GM12878 (cell line): Measurements from ENCODE around the gene UNC13D. TPM values are rescaled to one million over a fixed set of nuclear protein-coding genes. Genes with fewer than 3 reads are reported as not detected.

Experiments
- ATAC-seq: fragments of 200-7000 bp; cut with Tn5 transposase; 3 replicates; pipeline ENCODE4 v1.9.1; 2020; ENCODE audit warnings: mild to moderate bottlenecking, moderate library complexity
- BruUV-seq: library from RNA; stranded (reverse); fragments of 400-500 nt; replicated peaks from 2 replicates; lab custom pipeline; 2021; lab: Mats Ljungman, UMichigan
- CTCF ChIA-PET: fragments of 300-600 bp; sonication (Branson Sonifier 250); formaldehyde crosslinking; extraction: SDS; loops from one replicate; lab custom pipeline; 2021; ENCODE audit warnings: inconsistent platforms; lab: Yijun Ruan, JAX
- POLR2A ChIA-PET: fragments of 350-600 bp; formaldehyde crosslinking; extraction: SDS; loops from one replicate; lab custom pipeline; 2021; ENCODE audit warnings: inconsistent platforms; lab: Charles Lee
- RAD21 ChIA-PET: fragments of 300-600 bp; sonication (Branson Sonifier 250); formaldehyde crosslinking; loops from one replicate; lab custom pipeline; 2023; ENCODE audit warnings: antibody characterized with exemption; ENCODE audit not compliant: unreplicated experiment; lab: Charles Lee
- SMC1A ChIA-PET: fragments of 300-600 bp; sonication (Branson Sonifier 250); formaldehyde crosslinking; loops from one replicate; lab custom pipeline; 2023; ENCODE audit not compliant: unreplicated experiment, uncharacterized antibody; lab: Charles Lee
- DNase-seq: peaks from one replicate; pipeline ENCODE4 v3.0.0-alpha.2; 2011; ENCODE audit warnings: low read depth, low spot score
- FAIRE-seq: peaks from 3 replicates; lab custom pipeline; 2011; peaks lifted over from hg19 to GRCh38; lab: Jason Lieb, UNC
- H2AFZ ChIP-seq: 2 replicates; pipeline ENCODE4 v1.6.0; 2011; ENCODE audit warnings: low read depth, low read length, control low read depth; ENCODE audit not compliant: control insufficient read depth
- H3K27ac ChIP-seq: 2 replicates; pipeline ENCODE4 v1.5.1; 2011; ENCODE audit warnings: control low read depth; ENCODE audit not compliant: control insufficient read depth, insufficient read depth
- H3K27me3 ChIP-seq, 2 experiments: replicated peaks in 1 of 2; 2 replicates each; pipeline versions ENCODE4 v1.6.0 to v1.6.1; 2011; ENCODE audit warnings: low read length in 1 of 2; ENCODE audit not compliant: control insufficient read depth in 2 of 2, insufficient read depth in 2 of 2
- H3K36me3 ChIP-seq, 2 experiments: 2 replicates each; pipeline ENCODE4 v1.5.1; 2011; ENCODE audit warnings: low read length in 1 of 2; ENCODE audit not compliant: control insufficient read depth in 2 of 2, insufficient read depth in 2 of 2
- H3K4me1 ChIP-seq: 2 replicates; pipeline ENCODE4 v1.6.1; 2011; ENCODE audit warnings: mild to moderate bottlenecking, low read length, moderate library complexity, mixed read lengths; ENCODE audit not compliant: control insufficient read depth, insufficient read depth
- H3K4me2 ChIP-seq: 2 replicates; pipeline ENCODE4 v1.6.0; 2011; ENCODE audit warnings: control low read depth; ENCODE audit not compliant: control insufficient read depth, insufficient read depth
- H3K4me3 ChIP-seq: fragments of 200-600 bp; sonication (generic); 2 replicates; pipeline ENCODE4 v1.5.1; 2016
- H3K79me2 ChIP-seq: 2 replicates; pipeline ENCODE4 v1.6.0; 2011; ENCODE audit warnings: low read length; ENCODE audit not compliant: control insufficient read depth, insufficient read depth
- H3K9ac ChIP-seq: 2 replicates; pipeline ENCODE4 v1.8.0; 2011; ENCODE audit warnings: low read length, control low read depth, mixed read lengths; ENCODE audit not compliant: control insufficient read depth, insufficient read depth
- H3K9me3 ChIP-seq: replicated peaks from 3 replicates; pipeline ENCODE4 v1.5.1; 2011; ENCODE audit warnings: mild to moderate bottlenecking, low read length; ENCODE audit not compliant: control insufficient read depth, insufficient read depth
- H4K20me1 ChIP-seq: 2 replicates; pipeline ENCODE4 v1.6.0; 2011; ENCODE audit not compliant: control insufficient read depth, insufficient read depth
- CBX3 ChIP-seq: fragments of 200-600 bp; sonication (generic); IDR thresholded peaks from 2 replicates; pipeline ENCODE4 v1.6.1; 2016; ENCODE audit warnings: low read depth, borderline replicate concordance
- CHD2 ChIP-seq: IDR thresholded peaks from 2 replicates; pipeline ENCODE4 v1.6.1; 2011; ENCODE audit warnings: low read depth, low read length, improper control_type of control experiment, borderline replicate concordance
- MTA3 ChIP-seq: IDR thresholded peaks from 2 replicates; pipeline ENCODE4 v1.6.1; 2012; ENCODE audit warnings: low read length, inconsistent platforms, borderline replicate concordance
- NBN ChIP-seq: fragments of 450-650 bp; IDR thresholded peaks from 2 replicates; pipeline ENCODE4 v1.6.1; 2016
- PAX5 ChIP-seq: IDR thresholded peaks from 2 replicates; pipeline ENCODE4 v1.6.1; 2011; ENCODE audit warnings: low read depth, low read length, borderline replicate concordance
- POLR2AphosphoS2 ChIP-seq: IDR thresholded peaks from 2 replicates; pipeline ENCODE4 v1.6.1; 2011; ENCODE audit warnings: low read depth, mild to moderate bottlenecking, low read length, improper control_type of control experiment, moderate library complexity
- RB1 ChIP-seq: fragments of 450-650 bp; formaldehyde crosslinking; IDR thresholded peaks from 2 replicates; pipeline ENCODE4 v1.6.1; 2017; ENCODE audit warnings: mild to moderate bottlenecking, borderline replicate concordance
- RUNX3 ChIP-seq: IDR thresholded peaks from 2 replicates; pipeline ENCODE4 v1.6.1; 2012; ENCODE audit warnings: low read length, inconsistent platforms
- SUZ12 ChIP-seq: fragments of 200-600 bp; sonication (generic); IDR thresholded peaks from one replicate; pipeline ENCODE4 v1.6.1; 2018; ENCODE audit warnings: antibody characterized with exemption, mild to moderate bottlenecking; ENCODE audit not compliant: unreplicated experiment
- TCF7 ChIP-seq: IDR thresholded peaks from 2 replicates; pipeline ENCODE4 v1.6.1; 2014; ENCODE audit warnings: antibody characterized with exemption, borderline replicate concordance
- ZZZ3 ChIP-seq: IDR thresholded peaks from 2 replicates; pipeline ENCODE4 v1.6.1; 2011; ENCODE audit warnings: low read depth; ENCODE audit not compliant: control insufficient read depth, insufficient read length
- WGBS: methylation state at CpG from one replicate; pipeline ENCODE4 v1.1.6; 2016; ENCODE audit warnings: low lambda C conversion rate; ENCODE audit not compliant: insufficient replicate concordance, insufficient coverage; ENCODE audit errors: missing lambda C conversion rate; 5-methylcytosine and 5-hydroxymethylcytosine counted together
- in situ Hi-C: fragments of 300-500 bp; cut with MboI; formaldehyde crosslinking; loops from 9 replicates; pipeline ENCODE4 v1.14.3; 2018; ENCODE audit warnings: mixed read lengths
- intact Hi-C: fragments of 100-400 bp; cut with micrococcal nuclease; formaldehyde crosslinking; loops from one replicate; pipeline ENCODE4 v1.14.2; 2022; ENCODE audit not compliant: unreplicated experiment
- polyA plus RNA-seq, 11 experiments: library from polyadenylated mRNA; depleted of rRNA in 4 of 11; unstranded in 6 of 11; stranded (reverse) in 5 of 11; fragments of >200 nt; fragmentation: Nextera tagmentation in 4 of 11; fragmentation: Illumina TruSeq in 1 of 11; extraction: Ambion mirVana in 4 of 11; extraction: Trizol in 1 of 11; gene quantifications; 1 replicate in 1 of 11; 2 replicates in 10 of 11; pipeline versions ENCODE4 v1.2.1 to v1.2.3, GENCODE V29; 2011 to 2016; ENCODE audit warnings: inconsistent platforms in 2 of 11, missing spikeins in 2 of 11, low read depth in 1 of 11
- total RNA-seq, 4 experiments: library from RNA; depleted of rRNA in 3 of 4; stranded (reverse); fragments of >200 nt in 3 of 4; fragmentation: Illumina TruSeq in 1 of 4; extraction: Trizol in 1 of 4; gene quantifications; 2 replicates each; pipeline versions ENCODE4 v1.2.1 to v1.2.3, GENCODE V29; 2013 to 2021
- TF ChIP-seq, protein P1 (sequence below): fragments of 450-650 bp; IDR thresholded peaks from 2 replicates; pipeline ENCODE4 v1.6.1; 2018; ENCODE audit warnings: borderline replicate concordance, mild to moderate bottlenecking; ENCODE audit not compliant: partially characterized antibody
- TF ChIP-seq, protein P2 (sequence below): fragments of 450-650 bp; IDR thresholded peaks from 2 replicates; pipeline ENCODE4 v1.6.1; 2017; ENCODE audit warnings: borderline replicate concordance
- TF ChIP-seq, protein P3 (sequence below): fragments of 450-650 bp; IDR thresholded peaks from 2 replicates; pipeline ENCODE4 v1.6.1; 2016; ENCODE audit warnings: mild to moderate bottlenecking
- TF ChIP-seq, protein P4 (sequence below): IDR thresholded peaks from 2 replicates; pipeline ENCODE4 v1.6.1; 2011; ENCODE audit warnings: borderline replicate concordance, low read depth, mild to moderate bottlenecking, moderate library complexity, mixed read lengths, low read length; ENCODE audit not compliant: insufficient read depth; ENCODE audit errors: extremely low read length
- TF ChIP-seq, protein P5 (sequence below): IDR thresholded peaks from 2 replicates; pipeline ENCODE4 v1.6.1; 2012; ENCODE audit warnings: low read depth, low read length, improper control_type of control experiment

Gene UNC13D
- total and polyA plus RNA-seq, 10 of the 15 experiments (the other 5 are each of a cell fraction or from before 2014, with no cell fraction given): 0.32 to 63.9 (median 25.2) TPM

DNA sequence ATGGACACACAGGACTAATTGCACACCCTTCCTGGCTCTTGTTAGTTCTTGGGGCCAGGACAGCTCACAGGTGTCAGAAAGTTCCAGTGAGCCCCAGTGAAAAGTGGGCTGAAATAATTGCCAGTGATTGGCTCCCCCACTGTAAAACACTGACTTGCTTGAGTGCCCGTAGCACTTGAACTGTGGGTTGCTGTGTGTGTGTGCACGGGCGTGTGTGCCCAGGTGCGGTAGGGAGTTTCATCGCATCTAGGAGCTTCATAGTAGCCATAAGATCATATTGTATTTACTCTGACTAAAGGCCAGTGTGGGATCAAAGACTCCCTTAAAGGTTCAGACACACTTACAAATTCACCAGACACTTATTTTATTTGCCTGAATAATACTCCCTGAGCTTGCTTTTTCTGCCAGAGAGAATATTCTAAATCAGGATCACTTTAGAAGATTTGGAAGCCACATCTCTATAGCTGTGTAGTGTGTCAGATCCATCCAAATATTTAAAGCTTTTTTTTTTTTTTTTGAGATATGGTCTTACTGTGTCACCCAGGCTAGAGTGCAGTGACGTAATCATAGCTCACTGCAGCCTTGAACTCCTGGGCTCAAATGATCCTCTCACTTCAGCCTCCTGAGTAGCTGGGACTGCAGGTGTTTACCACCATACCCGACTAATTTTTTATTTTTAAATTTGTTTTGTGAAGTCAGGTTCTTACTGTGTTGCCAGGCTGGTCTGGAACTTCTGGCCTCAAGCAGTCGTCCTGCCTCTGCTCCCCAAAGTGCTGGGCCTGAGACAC, 48.2 kb downstream of the UNC13D start:
- H3K27ac ChIP-seq: no peak overlapping the region
- no peak overlapping the region for H3K4me3 ChIP-seq
- no peak overlapping the region for H2AFZ ChIP-seq
- DNase-seq: no peak
- 82% methylated on average over 8 of the region's 8 CpGs for WGBS
- intact Hi-C loops: no loop called here
- SMC1A ChIA-PET: interaction anchor here (1.0 to 3.2 kb wide), 3 partner anchors 9 to 32 kb away, joined by 3 to 9 read pairs (median 7); no protein-coding TSS in a partner anchor
- peaks cover 14% of the 10 kb centered on the region for H3K79me2 ChIP-seq
- in situ Hi-C loops: no loop called here
- no peak for ATAC-seq
- POLR2A ChIA-PET: interaction anchor here (0.5 to 2.4 kb wide), 11 partner anchors 10 to 929 kb away, joined by 3 to 17 read pairs (median 4); partner anchors contain the start of gene WBP2
- no peak overlapping the region for H3K9ac ChIP-seq
- H3K4me2 ChIP-seq: no peak overlapping the region
- CTCF ChIA-PET: interaction anchor here (0.7 to 3.2 kb wide), 7 partner anchors 9 to 52 kb away, joined by 3 to 12 read pairs (median 6); no protein-coding TSS in a partner anchor
- peaks cover 3 to 27% of the 10 kb centered on the region in 2 experiments for H3K36me3 ChIP-seq
- FAIRE-seq: no peak
- no TSS peak for BruUV-seq
- no peaks in the 10 kb centered on the region for H3K27me3 ChIP-seq
- no peaks in the 10 kb centered on the region for H3K4me1 ChIP-seq
- RAD21 ChIA-PET: interaction anchor here (0.6 to 1.5 kb wide), 3 partner anchors 11 to 32 kb away, joined by 3 to 4 read pairs (median 3); partner anchors contain the start of gene GALK1
- H3K9me3 ChIP-seq: no peaks in the 10 kb centered on the region
- no peaks in the 10 kb centered on the region for H4K20me1 ChIP-seq
- TF ChIP-seq TCF7: no peak
- TF ChIP-seq POLR2AphosphoS2: no peak
- TF ChIP-seq, protein P1, sequence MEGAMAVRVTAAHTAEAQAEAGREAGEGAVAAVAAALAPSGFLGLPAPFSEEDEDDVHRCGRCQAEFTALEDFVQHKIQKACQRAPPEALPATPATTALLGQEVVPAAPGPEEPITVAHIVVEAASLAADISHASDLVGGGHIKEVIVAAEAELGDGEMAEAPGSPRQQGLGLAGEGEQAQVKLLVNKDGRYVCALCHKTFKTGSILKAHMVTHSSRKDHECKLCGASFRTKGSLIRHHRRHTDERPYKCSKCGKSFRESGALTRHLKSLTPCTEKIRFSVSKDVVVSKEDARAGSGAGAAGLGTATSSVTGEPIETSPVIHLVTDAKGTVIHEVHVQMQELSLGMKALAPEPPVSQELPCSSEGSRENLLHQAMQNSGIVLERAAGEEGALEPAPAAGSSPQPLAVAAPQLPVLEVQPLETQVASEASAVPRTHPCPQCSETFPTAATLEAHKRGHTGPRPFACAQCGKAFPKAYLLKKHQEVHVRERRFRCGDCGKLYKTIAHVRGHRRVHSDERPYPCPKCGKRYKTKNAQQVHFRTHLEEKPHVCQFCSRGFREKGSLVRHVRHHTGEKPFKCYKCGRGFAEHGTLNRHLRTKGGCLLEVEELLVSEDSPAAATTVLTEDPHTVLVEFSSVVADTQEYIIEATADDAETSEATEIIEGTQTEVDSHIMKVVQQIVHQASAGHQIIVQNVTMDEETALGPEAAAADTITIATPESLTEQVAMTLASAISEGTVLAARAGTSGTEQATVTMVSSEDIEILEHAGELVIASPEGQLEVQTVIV: no peak
- no peak for TF ChIP-seq CHD2
- TF ChIP-seq, protein P2, sequence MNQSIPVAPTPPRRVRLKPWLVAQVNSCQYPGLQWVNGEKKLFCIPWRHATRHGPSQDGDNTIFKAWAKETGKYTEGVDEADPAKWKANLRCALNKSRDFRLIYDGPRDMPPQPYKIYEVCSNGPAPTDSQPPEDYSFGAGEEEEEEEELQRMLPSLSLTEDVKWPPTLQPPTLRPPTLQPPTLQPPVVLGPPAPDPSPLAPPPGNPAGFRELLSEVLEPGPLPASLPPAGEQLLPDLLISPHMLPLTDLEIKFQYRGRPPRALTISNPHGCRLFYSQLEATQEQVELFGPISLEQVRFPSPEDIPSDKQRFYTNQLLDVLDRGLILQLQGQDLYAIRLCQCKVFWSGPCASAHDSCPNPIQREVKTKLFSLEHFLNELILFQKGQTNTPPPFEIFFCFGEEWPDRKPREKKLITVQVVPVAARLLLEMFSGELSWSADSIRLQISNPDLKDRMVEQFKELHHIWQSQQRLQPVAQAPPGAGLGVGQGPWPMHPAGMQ: no peak
- TF ChIP-seq, protein P3, sequence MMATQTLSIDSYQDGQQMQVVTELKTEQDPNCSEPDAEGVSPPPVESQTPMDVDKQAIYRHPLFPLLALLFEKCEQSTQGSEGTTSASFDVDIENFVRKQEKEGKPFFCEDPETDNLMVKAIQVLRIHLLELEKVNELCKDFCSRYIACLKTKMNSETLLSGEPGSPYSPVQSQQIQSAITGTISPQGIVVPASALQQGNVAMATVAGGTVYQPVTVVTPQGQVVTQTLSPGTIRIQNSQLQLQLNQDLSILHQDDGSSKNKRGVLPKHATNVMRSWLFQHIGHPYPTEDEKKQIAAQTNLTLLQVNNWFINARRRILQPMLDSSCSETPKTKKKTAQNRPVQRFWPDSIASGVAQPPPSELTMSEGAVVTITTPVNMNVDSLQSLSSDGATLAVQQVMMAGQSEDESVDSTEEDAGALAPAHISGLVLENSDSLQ: no peak
- TF ChIP-seq MTA3: no peak
- TF ChIP-seq SUZ12: no peak
- no peak for TF ChIP-seq CBX3
- no peak for TF ChIP-seq PAX5
- TF ChIP-seq, protein P4, sequence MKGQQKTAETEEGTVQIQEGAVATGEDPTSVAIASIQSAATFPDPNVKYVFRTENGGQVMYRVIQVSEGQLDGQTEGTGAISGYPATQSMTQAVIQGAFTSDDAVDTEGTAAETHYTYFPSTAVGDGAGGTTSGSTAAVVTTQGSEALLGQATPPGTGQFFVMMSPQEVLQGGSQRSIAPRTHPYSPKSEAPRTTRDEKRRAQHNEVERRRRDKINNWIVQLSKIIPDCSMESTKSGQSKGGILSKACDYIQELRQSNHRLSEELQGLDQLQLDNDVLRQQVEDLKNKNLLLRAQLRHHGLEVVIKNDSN: no peak
- no peak for TF ChIP-seq RUNX3
- TF ChIP-seq, protein P5, sequence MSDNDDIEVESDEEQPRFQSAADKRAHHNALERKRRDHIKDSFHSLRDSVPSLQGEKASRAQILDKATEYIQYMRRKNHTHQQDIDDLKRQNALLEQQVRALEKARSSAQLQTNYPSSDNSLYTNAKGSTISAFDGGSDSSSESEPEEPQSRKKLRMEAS: no peak
- no peak for TF ChIP-seq RB1
- no peak for TF ChIP-seq ZZZ3
- TF ChIP-seq NBN: no peak
